Myocyte (in vitro differentiated cells): ENCODE results near the gene HNRNPCL2. TPM values are rescaled to one million over a fixed set of nuclear protein-coding genes. Genes with fewer than 3 reads are reported as not detected.
"Not testable (repeated sequence)": the region's sequence is repeated elsewhere in the genome, so short reads cannot be mapped to it uniquely, and the experiment has no call there.

Experiments used
- DNase-seq: peaks from one replicate; pipeline ENCODE4 v3.0.0-alpha.2; 2012; ENCODE audit warnings: low read depth
- polyA plus RNA-seq: library from polyadenylated mRNA; unstranded; fragments of >200 nt; gene quantifications from one replicate; pipeline ENCODE4 v1.2.1, GENCODE V29; 2012; ENCODE audit warnings: missing spikeins
- total RNA-seq: library from RNA; depleted of rRNA; stranded (reverse); fragments of >200 nt; gene quantifications from 2 replicates; pipeline ENCODE4 v1.2.3, GENCODE V29; 2014

HNRNPCL2 gene
- total RNA-seq: not detected in 2 replicates
- not detected for polyA plus RNA-seq

GRCh38 chr1:13116754-13117153, at the start of gene HNRNPCL2:
Gene HNRNPCL2, minus strand, starts transcription at chr1:13116854. Its CDS starts 454 bp downstream, at chr1:13116400.
- DNase-seq: not testable (repeated sequence)

- DNase-seq: not testable (repeated sequence)
These were observed 48.9 kb upstream of the HNRNPCL2 start, which contains the start of gene HNRNPCL4 for GRCh38 chr1:13165531-13165930. Gene HNRNPCL4, minus strand, starts transcription at chr1:13165631. Its CDS starts 164 bp downstream, at chr1:13165467.

GRCh38 chr1:13155909-13156308, 39.3 kb upstream of the HNRNPCL2 start, which contains the start of gene PRAMEF26:
Gene PRAMEF26, minus strand, starts transcription at chr1:13156009. Its CDS starts 2,914 bp downstream, at chr1:13153095.
- DNase-seq: not testable (repeated sequence)

- not testable (repeated sequence) for DNase-seq
These were observed 46.2 kb downstream of the HNRNPCL2 start, which contains the start of gene PRAMEF25 for GRCh38 chr1:13070474-13070873. Gene PRAMEF25, plus strand, starts transcription at chr1:13070774. Its CDS starts 2,920 bp downstream, at chr1:13073694.

Other genes starting within 250 kb of the HNRNPCL2 start
- not detected in 2 replicates for gene PRAMEF4, start 230.7 kb downstream of the HNRNPCL2 start, total RNA-seq
- not detected in 2 replicates for gene PRAMEF10, start 218.6 kb downstream of the HNRNPCL2 start, total RNA-seq
- gene PRAMEF7, start 200.2 kb downstream of the HNRNPCL2 start, total RNA-seq: not detected in 2 replicates
- not detected in 2 replicates for gene PRAMEF6, start 169.3 kb downstream of the HNRNPCL2 start, total RNA-seq
- not detected in 2 replicates for gene PRAMEF27, start 60.3 kb downstream of the HNRNPCL2 start, total RNA-seq
- gene HNRNPCL3, start 56.1 kb downstream of the HNRNPCL2 start, total RNA-seq: not detected in 2 replicates
- not detected in 2 replicates for gene PRAMEF25, start 46.1 kb downstream of the HNRNPCL2 start, total RNA-seq
- not detected in 2 replicates for gene PRAMEF26, start 39.2 kb upstream of the HNRNPCL2 start, total RNA-seq
- not detected in 2 replicates for gene HNRNPCL4, start 48.8 kb upstream of the HNRNPCL2 start, total RNA-seq
- gene PRAMEF9, start 55.0 kb upstream of the HNRNPCL2 start, total RNA-seq: not detected in 2 replicates
- gene PRAMEF13, start 84.6 kb upstream of the HNRNPCL2 start, total RNA-seq: not detected in 2 replicates
- gene PRAMEF18, start 109.3 kb upstream of the HNRNPCL2 start, total RNA-seq: not detected in 2 replicates
- gene PRAMEF5, start 137.3 kb upstream of the HNRNPCL2 start, total RNA-seq: not detected in 2 replicates
- not detected in 2 replicates for gene PRAMEF8, start 168.3 kb upstream of the HNRNPCL2 start, total RNA-seq
- not detected in 2 replicates for gene PRAMEF33, start 186.7 kb upstream of the HNRNPCL2 start, total RNA-seq
- not detected in 2 replicates for gene PRAMEF15, start 198.7 kb upstream of the HNRNPCL2 start, total RNA-seq
- gene PRAMEF14, start 230.3 kb upstream of the HNRNPCL2 start, total RNA-seq: not detected in 2 replicates